Panc1 (cell line): ENCODE measurements around the gene LIMK1. TPM values are rescaled to one million over a fixed set of nuclear protein-coding genes. Genes with fewer than 3 reads are reported as not detected.

Experiments used
- ATAC-seq: fragments of 200-7000 bp; cut with Tn5 transposase; 2 replicates; pipeline ENCODE4 v1.9.1; 2020; ENCODE audit warnings: mild to moderate bottlenecking, moderate library complexity
- BruUV-seq: library from RNA; stranded (reverse); fragments of 400-500 nt; replicated peaks from 2 replicates; lab custom pipeline; 2021; lab: Mats Ljungman, UMichigan
- CTCF ChIA-PET: fragments of 300-600 bp; sonication (Branson Sonifier 250); formaldehyde crosslinking; loops from one replicate; lab custom pipeline; 2022; ENCODE audit warnings: antibody characterized with exemption; lab: Charles Lee
- POLR2A ChIA-PET: fragments of 300-600 bp; sonication (Branson Sonifier 250); formaldehyde crosslinking; loops from one replicate; lab custom pipeline; 2022; ENCODE audit warnings: antibody characterized with exemption; lab: Charles Lee
- DNase-seq: peaks from one replicate; pipeline ENCODE4 v3.0.0-alpha.2; 2010; ENCODE audit warnings: low read depth, low spot score
- H3K27ac ChIP-seq: 2 replicates; pipeline ENCODE4 v1.5.1; 2011; ENCODE audit warnings: mild to moderate bottlenecking, low read length, inconsistent platforms
- H3K27me3 ChIP-seq: fragments of 200-500 bp; sonication (Bioruptor generic); 2 replicates; pipeline ENCODE4 v1.6.0; 2014; ENCODE audit warnings: low read length, inconsistent platforms; ENCODE audit not compliant: control insufficient read depth, insufficient read depth
- H3K36me3 ChIP-seq: fragments of 200-500 bp; sonication (Bioruptor generic); 2 replicates; pipeline ENCODE4 v1.5.1; 2014; ENCODE audit warnings: inconsistent platforms, mild to moderate bottlenecking, low read length, moderate library complexity; ENCODE audit not compliant: control insufficient read depth, insufficient read depth
- H3K4me1 ChIP-seq: 2 replicates; pipeline ENCODE4 v1.5.1; 2011; ENCODE audit warnings: inconsistent platforms, mild to moderate bottlenecking, low read length, moderate library complexity; ENCODE audit not compliant: control insufficient read depth, insufficient read depth
- H3K4me3 ChIP-seq, 2 experiments: 2 replicates each; pipeline ENCODE4 v1.5.1; 2011 to 2012; ENCODE audit warnings: low read depth in 2 of 2, low read length in 2 of 2, mild to moderate bottlenecking in 2 of 2, inconsistent platforms in 1 of 2, moderate library complexity in 1 of 2
- H3K9me3 ChIP-seq: fragments of 200-500 bp; sonication (Bioruptor generic); 2 replicates; pipeline ENCODE4 v1.5.1; 2014; ENCODE audit warnings: low read depth, mild to moderate bottlenecking, inconsistent platforms, low read length, moderate library complexity; ENCODE audit not compliant: control insufficient read depth, insufficient read depth
- POLR2AphosphoS5 ChIP-seq: IDR thresholded peaks from 2 replicates; pipeline ENCODE4 v1.6.1; 2012; ENCODE audit warnings: mild to moderate bottlenecking, low read depth, low read length, moderate library complexity
- SIN3A ChIP-seq: IDR thresholded peaks from 2 replicates; pipeline ENCODE4 v1.6.1; 2012; ENCODE audit warnings: low read depth, mild to moderate bottlenecking, low read length, moderate library complexity, borderline replicate concordance; ENCODE audit not compliant: insufficient read depth
- TCF7L2 ChIP-seq: IDR thresholded peaks from 2 replicates; pipeline ENCODE4 v1.6.1; 2011; ENCODE audit warnings: mild to moderate bottlenecking, low read depth, low read length, inconsistent platforms
- in situ Hi-C: cut with HindIII; loops from 2 replicates; pipeline ENCODE4 v1.10.0; 2016; ENCODE audit warnings: low sequenced_read_pairs, low pct_unique_long_range_greater_than_20kb
- intact Hi-C: fragments of 100-400 bp; cut with micrococcal nuclease; formaldehyde crosslinking; loops from one replicate; pipeline ENCODE4 v1.10.0; 2022; ENCODE audit not compliant: unreplicated experiment
- total RNA-seq: library from RNA; stranded (reverse); gene quantifications from one replicate; pipeline ENCODE4 v1.2.1, GENCODE V29; 2021; ENCODE audit not compliant: unreplicated experiment
- TF ChIP-seq, protein P1 (sequence below), 2 experiments: IDR thresholded peaks; 2 replicates each; pipeline ENCODE4 v1.6.1; 2011 to 2012; ENCODE audit warnings: low read depth in 2 of 2, control low read depth in 1 of 2, low read length in 1 of 2, mild to moderate bottlenecking in 1 of 2, moderate library complexity in 1 of 2; ENCODE audit not compliant: insufficient read depth in 1 of 2
- TF ChIP-seq, protein P2 (sequence below): fragments of 450-650 bp; IDR thresholded peaks from 2 replicates; pipeline ENCODE4 v1.5.1; 2017; ENCODE audit warnings: mild to moderate bottlenecking

Gene LIMK1
- total RNA-seq, 1 experiment from 2014 or later = 59.6 TPM

- no peak for TF ChIP-seq POLR2AphosphoS5
- no peak for TF ChIP-seq SIN3A
- TF ChIP-seq, protein P1, sequence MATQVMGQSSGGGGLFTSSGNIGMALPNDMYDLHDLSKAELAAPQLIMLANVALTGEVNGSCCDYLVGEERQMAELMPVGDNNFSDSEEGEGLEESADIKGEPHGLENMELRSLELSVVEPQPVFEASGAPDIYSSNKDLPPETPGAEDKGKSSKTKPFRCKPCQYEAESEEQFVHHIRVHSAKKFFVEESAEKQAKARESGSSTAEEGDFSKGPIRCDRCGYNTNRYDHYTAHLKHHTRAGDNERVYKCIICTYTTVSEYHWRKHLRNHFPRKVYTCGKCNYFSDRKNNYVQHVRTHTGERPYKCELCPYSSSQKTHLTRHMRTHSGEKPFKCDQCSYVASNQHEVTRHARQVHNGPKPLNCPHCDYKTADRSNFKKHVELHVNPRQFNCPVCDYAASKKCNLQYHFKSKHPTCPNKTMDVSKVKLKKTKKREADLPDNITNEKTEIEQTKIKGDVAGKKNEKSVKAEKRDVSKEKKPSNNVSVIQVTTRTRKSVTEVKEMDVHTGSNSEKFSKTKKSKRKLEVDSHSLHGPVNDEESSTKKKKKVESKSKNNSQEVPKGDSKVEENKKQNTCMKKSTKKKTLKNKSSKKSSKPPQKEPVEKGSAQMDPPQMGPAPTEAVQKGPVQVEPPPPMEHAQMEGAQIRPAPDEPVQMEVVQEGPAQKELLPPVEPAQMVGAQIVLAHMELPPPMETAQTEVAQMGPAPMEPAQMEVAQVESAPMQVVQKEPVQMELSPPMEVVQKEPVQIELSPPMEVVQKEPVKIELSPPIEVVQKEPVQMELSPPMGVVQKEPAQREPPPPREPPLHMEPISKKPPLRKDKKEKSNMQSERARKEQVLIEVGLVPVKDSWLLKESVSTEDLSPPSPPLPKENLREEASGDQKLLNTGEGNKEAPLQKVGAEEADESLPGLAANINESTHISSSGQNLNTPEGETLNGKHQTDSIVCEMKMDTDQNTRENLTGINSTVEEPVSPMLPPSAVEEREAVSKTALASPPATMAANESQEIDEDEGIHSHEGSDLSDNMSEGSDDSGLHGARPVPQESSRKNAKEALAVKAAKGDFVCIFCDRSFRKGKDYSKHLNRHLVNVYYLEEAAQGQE (IDR thresholded peaks at IDR 0.05; ENCODE audit: insufficient read depth in 1 of 2, low read depth in 2 of 2, low read length in 1 of 2) = no peak
- TF ChIP-seq, protein P2, sequence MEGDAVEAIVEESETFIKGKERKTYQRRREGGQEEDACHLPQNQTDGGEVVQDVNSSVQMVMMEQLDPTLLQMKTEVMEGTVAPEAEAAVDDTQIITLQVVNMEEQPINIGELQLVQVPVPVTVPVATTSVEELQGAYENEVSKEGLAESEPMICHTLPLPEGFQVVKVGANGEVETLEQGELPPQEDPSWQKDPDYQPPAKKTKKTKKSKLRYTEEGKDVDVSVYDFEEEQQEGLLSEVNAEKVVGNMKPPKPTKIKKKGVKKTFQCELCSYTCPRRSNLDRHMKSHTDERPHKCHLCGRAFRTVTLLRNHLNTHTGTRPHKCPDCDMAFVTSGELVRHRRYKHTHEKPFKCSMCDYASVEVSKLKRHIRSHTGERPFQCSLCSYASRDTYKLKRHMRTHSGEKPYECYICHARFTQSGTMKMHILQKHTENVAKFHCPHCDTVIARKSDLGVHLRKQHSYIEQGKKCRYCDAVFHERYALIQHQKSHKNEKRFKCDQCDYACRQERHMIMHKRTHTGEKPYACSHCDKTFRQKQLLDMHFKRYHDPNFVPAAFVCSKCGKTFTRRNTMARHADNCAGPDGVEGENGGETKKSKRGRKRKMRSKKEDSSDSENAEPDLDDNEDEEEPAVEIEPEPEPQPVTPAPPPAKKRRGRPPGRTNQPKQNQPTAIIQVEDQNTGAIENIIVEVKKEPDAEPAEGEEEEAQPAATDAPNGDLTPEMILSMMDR = no peak
- TF ChIP-seq TCF7L2 = no peak
- DNase-seq = no peak
- ChIA-PET POLR2A (no interaction called here), CTCF (no interaction called here)
- no peak overlapping the region for H3K27ac ChIP-seq
- no peaks in the 10 kb centered on the region for H3K27me3 ChIP-seq
- H3K36me3 ChIP-seq = no peaks in the 10 kb centered on the region
- in situ Hi-C loops = no loop called here
- no peaks in the 10 kb centered on the region for H3K9me3 ChIP-seq
- H3K4me3 ChIP-seq = no peak overlapping the region
- BruUV-seq = no TSS peak
- H3K4me1 ChIP-seq = no peaks in the 10 kb centered on the region
- intact Hi-C loops = no loop called here
- ATAC-seq = no peak
Observed at GRCh38 chr7:74149603-74150002, 66.0 kb downstream of the LIMK1 start.

DNA sequence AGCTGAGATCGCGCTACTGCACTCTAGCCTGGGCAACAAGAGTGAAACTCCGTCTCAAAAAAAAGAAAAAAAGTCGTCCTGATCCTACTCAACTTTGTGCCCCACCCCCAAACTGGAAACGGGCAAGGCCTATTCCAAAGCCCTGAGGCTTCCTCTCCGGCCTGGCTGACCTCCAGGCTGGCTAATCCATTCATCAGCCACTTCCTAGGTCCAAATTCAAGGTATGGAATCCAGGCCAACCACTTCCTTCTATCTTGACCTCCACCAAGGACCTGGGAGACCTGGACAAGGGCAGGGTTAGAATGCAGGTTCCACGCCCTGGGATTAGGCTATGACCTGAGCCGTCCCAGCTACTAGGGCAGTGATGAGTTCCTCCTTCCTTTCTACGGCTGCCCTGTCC lies 70.1 kb downstream of the LIMK1 start:
- POLR2A ChIA-PET = no interaction called here
- Histone ChIP-seq H3K27ac (no peak overlapping the region), H3K27me3 (no peaks in the 10 kb centered on the region), H3K9me3 (no peaks in the 10 kb centered on the region), H3K36me3 (no peaks in the 10 kb centered on the region), H3K4me3 (no peak overlapping the region), H3K4me1 (no peaks in the 10 kb centered on the region)
- no peak for ATAC-seq
- BruUV-seq = no TSS peak
- in situ Hi-C loops = no loop called here
- CTCF ChIA-PET = interaction anchor here (0.6 kb wide), 1 partner anchor 269 kb away, joined by 4 read pairs; no protein-coding TSS in a partner anchor
- intact Hi-C loops = no loop called here
- TF ChIP-seq, protein P1 (IDR thresholded peaks at IDR 0.05; ENCODE audit: insufficient read depth in 1 of 2, low read depth in 2 of 2, low read length in 1 of 2) = no peak
- no peak for TF ChIP-seq TCF7L2
- no peak for DNase-seq
